Esophagus muscularis mucosa (tissue), 4 donors: Measurements from ENCODE around the gene MCF2L2.

Experiments
- CTCF ChIP-seq, 3 experiments: fragments of 200-600 bp in 2 of 3; fragments of 450-650 bp in 1 of 3; sonication (generic) in 2 of 3; IDR thresholded peaks; one replicate each; pipeline ENCODE4 v1.5.1; 2017 to 2019; ENCODE audit warnings: antibody characterized with exemption in 3 of 3, mild to moderate bottlenecking in 2 of 3, moderate library complexity in 1 of 3
- EP300 ChIP-seq: sonication (generic); formaldehyde crosslinking; IDR thresholded peaks from one replicate; pipeline ENCODE4 v1.6.1; 2017; ENCODE audit warnings: antibody characterized with exemption
- POLR2A ChIP-seq: fragments of 450-650 bp; IDR thresholded peaks from one replicate; pipeline ENCODE4 v1.6.1; 2017; ENCODE audit warnings: antibody characterized with exemption, moderate library complexity, mild to moderate bottlenecking, low read depth
- POLR2AphosphoS5 ChIP-seq, 2 donors: sonication (generic); formaldehyde crosslinking; IDR thresholded peaks; one replicate each; pipeline ENCODE4 v1.6.1; 2017; ENCODE audit warnings: antibody characterized with exemption in 2 of 2

- TF ChIP-seq CTCF (IDR thresholded peaks at IDR 0.05) (no peak), POLR2AphosphoS5 (IDR thresholded peaks at IDR 0.05) (no peak), POLR2A (no peak), EP300 (no peak)
These were observed 119.7 kb downstream of the MCF2L2 start for GRCh38 chr3:183308751-183309150.
